HEK293 (cell line): Measurements from ENCODE around the gene DOLK.

Experiments used
- CTCF ChIA-PET: fragments of 350-600 bp; formaldehyde crosslinking; extraction: SDS; loops from one replicate; lab custom pipeline; 2021; ENCODE audit warnings: antibody characterized with exemption; lab: Yijun Ruan, JAX
- POLR2A ChIA-PET: fragments of 300-600 bp; formaldehyde crosslinking; extraction: SDS; loops from one replicate; lab custom pipeline; 2020; ENCODE audit warnings: antibody characterized with exemption, inconsistent platforms; lab: Yijun Ruan, JAX
- H3K27ac ChIP-seq: fragments of 200-500 bp; sonication (Bioruptor generic); 2 replicates; pipeline ENCODE4 v1.5.1; 2014; ENCODE audit warnings: low read depth, low read length, control low read depth, inconsistent platforms; ENCODE audit errors: extremely low read depth
- H3K36me3 ChIP-seq, 2 experiments: fragments of 200-500 bp in 1 of 2; sonication (Bioruptor generic) in 1 of 2; 1 replicate in 1 of 2; 2 replicates in 1 of 2; pipeline ENCODE4 v1.5.1; 2014 to 2017; ENCODE audit warnings: inconsistent platforms in 2 of 2, low read length in 2 of 2; ENCODE audit not compliant: control insufficient read depth in 2 of 2, insufficient read depth in 1 of 2
- H3K4me1 ChIP-seq: fragments of 200-500 bp; sonication (Bioruptor generic); 2 replicates; pipeline ENCODE4 v1.5.1; 2014; ENCODE audit warnings: mild to moderate bottlenecking, low read length, inconsistent platforms; ENCODE audit not compliant: control insufficient read depth, insufficient read depth
- H3K4me3 ChIP-seq: 2 replicates; pipeline ENCODE4 v1.5.1; 2011; ENCODE audit warnings: low read depth, mild to moderate bottlenecking, control low read depth, low read length, moderate library complexity
- H3K9me3 ChIP-seq: fragments of 200-500 bp; sonication (Bioruptor generic); 2 replicates; pipeline ENCODE4 v1.5.1; 2014; ENCODE audit warnings: low read depth, low read length, inconsistent platforms; ENCODE audit not compliant: control insufficient read depth, insufficient read depth
- BCL11B ChIP-seq: fragments of 450-650 bp; formaldehyde crosslinking; IDR thresholded peaks from 2 replicates; pipeline ENCODE4 v1.5.1; 2016; ENCODE audit warnings: low read depth, missing biosample characterization, missing genetic modification characterization
- IKZF3 ChIP-seq: fragments of 450-650 bp; IDR thresholded peaks from 2 replicates; pipeline ENCODE4 v1.5.0; 2018; ENCODE audit warnings: missing biosample characterization, mild to moderate bottlenecking, missing genetic modification characterization, moderate library complexity
- MYNN ChIP-seq: fragments of 450-650 bp; formaldehyde crosslinking; IDR thresholded peaks from 2 replicates; pipeline ENCODE4 v1.5.1; 2016; ENCODE audit warnings: missing biosample characterization, missing genetic modification characterization, borderline replicate concordance
- MZF1 ChIP-seq: fragments of 450-650 bp; formaldehyde crosslinking; IDR thresholded peaks from 2 replicates; pipeline ENCODE4 v1.5.1; 2017; ENCODE audit warnings: missing biosample characterization, missing genetic modification characterization, borderline replicate concordance
- SCRT2 ChIP-seq: fragments of 450-650 bp; formaldehyde crosslinking; IDR thresholded peaks from 2 replicates; pipeline ENCODE4 v1.5.1; 2016; ENCODE audit warnings: missing biosample characterization, missing genetic modification characterization
- TCF7L2 ChIP-seq: IDR thresholded peaks from 2 replicates; pipeline ENCODE4 v1.6.1; 2011; ENCODE audit warnings: low read depth, mild to moderate bottlenecking, inconsistent platforms, low read length, moderate library complexity, borderline replicate concordance
- ZBTB21 ChIP-seq: fragments of 450-650 bp; formaldehyde crosslinking; IDR thresholded peaks from 2 replicates; pipeline ENCODE4 v1.5.1; 2017; ENCODE audit warnings: missing biosample characterization, missing genetic modification characterization
- ZNF157 ChIP-seq: fragments of 450-650 bp; formaldehyde crosslinking; IDR thresholded peaks from 2 replicates; pipeline ENCODE4 v1.5.1; 2016; ENCODE audit warnings: missing biosample characterization, missing genetic modification characterization
- ZNF324 ChIP-seq: fragments of 450-650 bp; formaldehyde crosslinking; IDR thresholded peaks from 2 replicates; pipeline ENCODE4 v1.5.1; 2016; ENCODE audit warnings: missing biosample characterization, missing genetic modification characterization
- ZNF394 ChIP-seq: fragments of 450-650 bp; formaldehyde crosslinking; IDR thresholded peaks from 2 replicates; pipeline ENCODE4 v1.5.1; 2016; ENCODE audit warnings: missing biosample characterization, missing genetic modification characterization, mild to moderate bottlenecking, moderate library complexity, borderline replicate concordance
- ZNF521 ChIP-seq: fragments of 450-650 bp; formaldehyde crosslinking; IDR thresholded peaks from 2 replicates; pipeline ENCODE4 v1.5.1; 2017; ENCODE audit warnings: missing biosample characterization, mild to moderate bottlenecking, missing genetic modification characterization
- ZNF571 ChIP-seq: fragments of 450-650 bp; formaldehyde crosslinking; IDR thresholded peaks from 2 replicates; pipeline ENCODE4 v1.5.0; 2017; ENCODE audit warnings: missing biosample characterization, missing genetic modification characterization
- ZNF596 ChIP-seq: fragments of 450-650 bp; IDR thresholded peaks from 2 replicates; pipeline ENCODE4 v1.5.0; 2018; ENCODE audit warnings: missing biosample characterization, mild to moderate bottlenecking, missing genetic modification characterization, moderate library complexity
- ZNF660 ChIP-seq: fragments of 450-650 bp; IDR thresholded peaks from 2 replicates; pipeline ENCODE4 v1.5.1; 2018; ENCODE audit warnings: missing biosample characterization, mild to moderate bottlenecking, missing genetic modification characterization
- ZNF776 ChIP-seq: fragments of 450-650 bp; formaldehyde crosslinking; IDR thresholded peaks from 2 replicates; pipeline ENCODE4 v1.5.0; 2017; ENCODE audit warnings: missing biosample characterization, missing genetic modification characterization, borderline replicate concordance
- ZNF791 ChIP-seq: fragments of 450-650 bp; formaldehyde crosslinking; IDR thresholded peaks from 2 replicates; pipeline ENCODE4 v1.5.1; 2016; ENCODE audit warnings: missing biosample characterization, missing genetic modification characterization
- TF ChIP-seq, protein P1 (sequence below): fragments of 450-650 bp; formaldehyde crosslinking; conservative IDR thresholded peaks from 2 replicates; pipeline ENCODE4 v1.5.1; 2016; ENCODE audit warnings: low read depth, missing biosample characterization, missing genetic modification characterization
- TF ChIP-seq, protein P2 (sequence below): fragments of 450-650 bp; formaldehyde crosslinking; IDR thresholded peaks from 2 replicates; pipeline ENCODE4 v1.5.1; 2016; ENCODE audit warnings: missing biosample characterization, missing genetic modification characterization
- TF ChIP-seq, protein P3 (sequence below): fragments of 450-650 bp; formaldehyde crosslinking; IDR thresholded peaks from 2 replicates; pipeline ENCODE4 v1.5.1; 2016; ENCODE audit warnings: missing biosample characterization, missing genetic modification characterization, borderline replicate concordance

Gene DOLK

DNA sequence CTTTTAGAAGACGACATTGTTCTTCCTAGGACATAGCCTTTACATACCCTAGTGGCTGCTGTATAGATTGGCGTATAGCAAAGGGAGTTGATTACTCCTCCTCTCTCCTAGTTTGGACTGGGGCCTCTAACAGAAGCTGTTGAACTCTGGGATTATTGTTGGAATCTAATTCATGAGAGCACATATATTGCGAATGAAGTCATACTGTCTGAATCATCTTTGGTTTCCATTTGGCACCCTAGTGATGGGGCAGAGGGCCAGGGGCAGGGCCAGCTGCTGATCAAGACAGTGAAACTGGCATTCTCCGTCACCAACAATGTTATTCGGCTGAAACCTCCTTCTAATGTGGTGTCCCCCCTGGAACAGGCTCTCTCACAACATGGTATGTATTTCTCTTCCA lies 40.4 kb upstream of the DOLK start:
- TF ChIP-seq ZBTB21 (no peak), TCF7L2 (no peak)
- Histone ChIP-seq H3K4me3 (no peak overlapping the region), H3K27ac (no peak overlapping the region), H3K36me3 (peaks cover 42 to 78% of the 10 kb centered on the region in 2 experiments), H3K4me1 (no peaks in the 10 kb centered on the region), H3K9me3 (no peaks in the 10 kb centered on the region)
- CTCF ChIA-PET: interaction anchor here (0.6 to 1.7 kb wide), 4 partner anchors 13 to 803 kb away, joined by 3 to 6 read pairs (median 3); no protein-coding TSS in a partner anchor
- POLR2A ChIA-PET: interaction anchor here (0.6 to 1.0 kb wide), 3 partner anchors 17 to 704 kb away, joined by 3 to 5 read pairs (median 4); no protein-coding TSS in a partner anchor

DNA sequence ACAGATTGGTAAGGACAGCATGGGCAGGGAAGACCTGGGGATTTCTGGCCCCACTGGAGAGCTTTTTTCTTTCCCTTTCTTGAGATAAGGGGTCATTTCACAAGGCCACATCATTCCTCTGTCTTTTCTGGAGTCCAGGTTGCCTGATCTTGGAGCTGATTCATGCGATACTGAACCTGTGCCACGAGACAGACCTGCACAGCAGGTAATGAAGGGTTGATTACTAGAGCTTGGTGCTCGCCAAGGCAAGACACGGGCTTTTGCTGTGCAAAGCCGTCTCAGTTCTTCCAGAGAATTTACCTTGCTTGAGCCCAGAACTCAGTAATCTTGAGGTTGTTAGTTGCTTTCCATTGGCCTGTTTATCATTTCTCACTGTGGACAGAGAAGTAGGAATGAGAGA lies 39.3 kb upstream of the DOLK start:
- H3K36me3 ChIP-seq: peaks cover 42 to 80% of the 10 kb centered on the region in 2 experiments
- TF ChIP-seq ZNF776 (tag by site-specific recombination): no peak
- no peak for TF ChIP-seq MYNN (tag by site-specific recombination)
- no peak for TF ChIP-seq ZNF324
- TF ChIP-seq, protein P1, sequence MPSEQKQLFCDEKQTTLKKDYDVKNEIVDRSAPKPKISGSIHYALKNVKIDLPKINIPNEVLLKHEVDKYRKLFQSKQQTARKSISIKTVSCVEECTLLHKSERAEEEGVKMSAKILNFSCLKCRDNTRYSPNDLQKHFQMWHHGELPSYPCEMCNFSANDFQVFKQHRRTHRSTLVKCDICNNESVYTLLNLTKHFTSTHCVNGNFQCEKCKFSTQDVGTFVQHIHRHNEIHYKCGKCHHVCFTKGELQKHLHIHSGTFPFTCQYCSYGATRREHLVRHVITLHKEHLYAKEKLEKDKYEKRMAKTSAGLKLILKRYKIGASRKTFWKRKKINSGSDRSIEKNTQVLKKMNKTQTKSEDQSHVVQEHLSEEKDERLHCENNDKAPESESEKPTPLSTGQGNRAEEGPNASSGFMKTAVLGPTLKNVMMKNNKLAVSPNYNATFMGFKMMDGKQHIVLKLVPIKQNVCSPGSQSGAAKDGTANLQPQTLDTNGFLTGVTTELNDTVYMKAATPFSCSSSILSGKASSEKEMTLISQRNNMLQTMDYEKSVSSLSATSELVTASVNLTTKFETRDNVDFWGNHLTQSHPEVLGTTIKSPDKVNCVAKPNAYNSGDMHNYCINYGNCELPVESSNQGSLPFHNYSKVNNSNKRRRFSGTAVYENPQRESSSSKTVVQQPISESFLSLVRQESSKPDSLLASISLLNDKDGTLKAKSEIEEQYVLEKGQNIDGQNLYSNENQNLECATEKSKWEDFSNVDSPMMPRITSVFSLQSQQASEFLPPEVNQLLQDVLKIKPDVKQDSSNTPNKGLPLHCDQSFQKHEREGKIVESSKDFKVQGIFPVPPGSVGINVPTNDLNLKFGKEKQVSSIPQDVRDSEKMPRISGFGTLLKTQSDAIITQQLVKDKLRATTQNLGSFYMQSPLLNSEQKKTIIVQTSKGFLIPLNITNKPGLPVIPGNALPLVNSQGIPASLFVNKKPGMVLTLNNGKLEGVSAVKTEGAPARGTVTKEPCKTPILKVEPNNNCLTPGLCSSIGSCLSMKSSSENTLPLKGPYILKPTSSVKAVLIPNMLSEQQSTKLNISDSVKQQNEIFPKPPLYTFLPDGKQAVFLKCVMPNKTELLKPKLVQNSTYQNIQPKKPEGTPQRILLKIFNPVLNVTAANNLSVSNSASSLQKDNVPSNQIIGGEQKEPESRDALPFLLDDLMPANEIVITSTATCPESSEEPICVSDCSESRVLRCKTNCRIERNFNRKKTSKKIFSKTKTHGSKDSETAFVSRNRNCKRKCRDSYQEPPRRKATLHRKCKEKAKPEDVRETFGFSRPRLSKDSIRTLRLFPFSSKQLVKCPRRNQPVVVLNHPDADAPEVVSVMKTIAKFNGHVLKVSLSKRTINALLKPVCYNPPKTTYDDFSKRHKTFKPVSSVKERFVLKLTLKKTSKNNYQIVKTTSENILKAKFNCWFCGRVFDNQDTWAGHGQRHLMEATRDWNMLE: no peak
- no peak for TF ChIP-seq ZNF596 (tag by site-specific recombination)
- TF ChIP-seq, protein P2, sequence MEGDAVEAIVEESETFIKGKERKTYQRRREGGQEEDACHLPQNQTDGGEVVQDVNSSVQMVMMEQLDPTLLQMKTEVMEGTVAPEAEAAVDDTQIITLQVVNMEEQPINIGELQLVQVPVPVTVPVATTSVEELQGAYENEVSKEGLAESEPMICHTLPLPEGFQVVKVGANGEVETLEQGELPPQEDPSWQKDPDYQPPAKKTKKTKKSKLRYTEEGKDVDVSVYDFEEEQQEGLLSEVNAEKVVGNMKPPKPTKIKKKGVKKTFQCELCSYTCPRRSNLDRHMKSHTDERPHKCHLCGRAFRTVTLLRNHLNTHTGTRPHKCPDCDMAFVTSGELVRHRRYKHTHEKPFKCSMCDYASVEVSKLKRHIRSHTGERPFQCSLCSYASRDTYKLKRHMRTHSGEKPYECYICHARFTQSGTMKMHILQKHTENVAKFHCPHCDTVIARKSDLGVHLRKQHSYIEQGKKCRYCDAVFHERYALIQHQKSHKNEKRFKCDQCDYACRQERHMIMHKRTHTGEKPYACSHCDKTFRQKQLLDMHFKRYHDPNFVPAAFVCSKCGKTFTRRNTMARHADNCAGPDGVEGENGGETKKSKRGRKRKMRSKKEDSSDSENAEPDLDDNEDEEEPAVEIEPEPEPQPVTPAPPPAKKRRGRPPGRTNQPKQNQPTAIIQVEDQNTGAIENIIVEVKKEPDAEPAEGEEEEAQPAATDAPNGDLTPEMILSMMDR (tag by site-specific recombination): no peak
- no peak overlapping the region for H3K27ac ChIP-seq
- no peaks in the 10 kb centered on the region for H3K9me3 ChIP-seq
- H3K4me3 ChIP-seq: no peak overlapping the region
- ChIA-PET CTCF (interaction anchor here (0.6 to 1.7 kb wide), 4 partner anchors 18 to 36 kb away, joined by 3 to 6 read pairs (median 3); no protein-coding TSS in a partner anchor), POLR2A (no interaction called here)
- H3K4me1 ChIP-seq: no peaks in the 10 kb centered on the region

DNA sequence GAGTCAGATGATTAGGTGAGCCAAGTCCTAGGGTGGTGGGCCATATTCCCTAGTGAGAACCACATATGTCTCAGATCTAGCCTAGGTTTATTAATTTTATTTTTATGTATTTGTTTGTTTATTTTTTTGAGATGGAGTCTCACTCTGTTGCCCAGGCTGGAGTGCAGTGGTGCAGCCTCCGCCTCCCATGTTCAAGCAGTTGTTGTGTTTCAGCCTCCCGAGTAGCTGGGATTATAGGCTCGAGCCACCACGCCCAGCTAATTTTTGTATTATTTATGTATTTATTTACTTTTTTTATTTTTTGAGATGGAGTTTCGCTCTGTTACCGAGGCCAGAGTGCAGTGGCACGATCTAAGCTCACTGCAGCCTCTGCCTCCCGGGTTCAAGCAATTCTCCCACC lies 36.1 kb upstream of the DOLK start:
- H3K9me3 ChIP-seq: no peaks in the 10 kb centered on the region
- ChIA-PET CTCF (interaction anchor here (2.5 kb wide), 1 partner anchor 23 kb away, joined by 13 read pairs; no protein-coding TSS in a partner anchor), POLR2A (no interaction called here)
- H3K36me3 ChIP-seq: peaks cover 40 to 89% of the 10 kb centered on the region in 2 experiments
- no peak overlapping the region for H3K27ac ChIP-seq
- no peak overlapping the region for H3K4me3 ChIP-seq
- H3K4me1 ChIP-seq: no peaks in the 10 kb centered on the region
- TF ChIP-seq MZF1 (tag by site-specific recombination) (no peak), BCL11B (tag by site-specific recombination) (no peak), SCRT2 (tag by site-specific recombination) (no peak), ZNF660 (tag by site-specific recombination) (no peak), ZNF521 (no peak), IKZF3 (tag by site-specific recombination) (no peak), ZNF571 (tag by site-specific recombination) (no peak), ZNF791 (tag by site-specific recombination) (no peak), ZNF157 (no peak), ZNF394 (tag by site-specific recombination) (no peak)
- TF ChIP-seq, protein P3, sequence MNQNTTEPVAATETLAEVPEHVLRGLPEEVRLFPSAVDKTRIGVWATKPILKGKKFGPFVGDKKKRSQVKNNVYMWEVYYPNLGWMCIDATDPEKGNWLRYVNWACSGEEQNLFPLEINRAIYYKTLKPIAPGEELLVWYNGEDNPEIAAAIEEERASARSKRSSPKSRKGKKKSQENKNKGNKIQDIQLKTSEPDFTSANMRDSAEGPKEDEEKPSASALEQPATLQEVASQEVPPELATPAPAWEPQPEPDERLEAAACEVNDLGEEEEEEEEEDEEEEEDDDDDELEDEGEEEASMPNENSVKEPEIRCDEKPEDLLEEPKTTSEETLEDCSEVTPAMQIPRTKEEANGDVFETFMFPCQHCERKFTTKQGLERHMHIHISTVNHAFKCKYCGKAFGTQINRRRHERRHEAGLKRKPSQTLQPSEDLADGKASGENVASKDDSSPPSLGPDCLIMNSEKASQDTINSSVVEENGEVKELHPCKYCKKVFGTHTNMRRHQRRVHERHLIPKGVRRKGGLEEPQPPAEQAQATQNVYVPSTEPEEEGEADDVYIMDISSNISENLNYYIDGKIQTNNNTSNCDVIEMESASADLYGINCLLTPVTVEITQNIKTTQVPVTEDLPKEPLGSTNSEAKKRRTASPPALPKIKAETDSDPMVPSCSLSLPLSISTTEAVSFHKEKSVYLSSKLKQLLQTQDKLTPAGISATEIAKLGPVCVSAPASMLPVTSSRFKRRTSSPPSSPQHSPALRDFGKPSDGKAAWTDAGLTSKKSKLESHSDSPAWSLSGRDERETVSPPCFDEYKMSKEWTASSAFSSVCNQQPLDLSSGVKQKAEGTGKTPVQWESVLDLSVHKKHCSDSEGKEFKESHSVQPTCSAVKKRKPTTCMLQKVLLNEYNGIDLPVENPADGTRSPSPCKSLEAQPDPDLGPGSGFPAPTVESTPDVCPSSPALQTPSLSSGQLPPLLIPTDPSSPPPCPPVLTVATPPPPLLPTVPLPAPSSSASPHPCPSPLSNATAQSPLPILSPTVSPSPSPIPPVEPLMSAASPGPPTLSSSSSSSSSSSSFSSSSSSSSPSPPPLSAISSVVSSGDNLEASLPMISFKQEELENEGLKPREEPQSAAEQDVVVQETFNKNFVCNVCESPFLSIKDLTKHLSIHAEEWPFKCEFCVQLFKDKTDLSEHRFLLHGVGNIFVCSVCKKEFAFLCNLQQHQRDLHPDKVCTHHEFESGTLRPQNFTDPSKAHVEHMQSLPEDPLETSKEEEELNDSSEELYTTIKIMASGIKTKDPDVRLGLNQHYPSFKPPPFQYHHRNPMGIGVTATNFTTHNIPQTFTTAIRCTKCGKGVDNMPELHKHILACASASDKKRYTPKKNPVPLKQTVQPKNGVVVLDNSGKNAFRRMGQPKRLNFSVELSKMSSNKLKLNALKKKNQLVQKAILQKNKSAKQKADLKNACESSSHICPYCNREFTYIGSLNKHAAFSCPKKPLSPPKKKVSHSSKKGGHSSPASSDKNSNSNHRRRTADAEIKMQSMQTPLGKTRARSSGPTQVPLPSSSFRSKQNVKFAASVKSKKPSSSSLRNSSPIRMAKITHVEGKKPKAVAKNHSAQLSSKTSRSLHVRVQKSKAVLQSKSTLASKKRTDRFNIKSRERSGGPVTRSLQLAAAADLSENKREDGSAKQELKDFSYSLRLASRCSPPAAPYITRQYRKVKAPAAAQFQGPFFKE (tag by site-specific recombination): no peak
